HG03460 (cell line): ENCODE results near the gene YARS1.

Experiments used
- ATAC-seq: cut with Tn5 transposase; IDR thresholded peaks from one replicate; pipeline ENCODE4 v1.9.1; 2021; ENCODE audit not compliant: unreplicated experiment

YARS1 gene

DNA sequence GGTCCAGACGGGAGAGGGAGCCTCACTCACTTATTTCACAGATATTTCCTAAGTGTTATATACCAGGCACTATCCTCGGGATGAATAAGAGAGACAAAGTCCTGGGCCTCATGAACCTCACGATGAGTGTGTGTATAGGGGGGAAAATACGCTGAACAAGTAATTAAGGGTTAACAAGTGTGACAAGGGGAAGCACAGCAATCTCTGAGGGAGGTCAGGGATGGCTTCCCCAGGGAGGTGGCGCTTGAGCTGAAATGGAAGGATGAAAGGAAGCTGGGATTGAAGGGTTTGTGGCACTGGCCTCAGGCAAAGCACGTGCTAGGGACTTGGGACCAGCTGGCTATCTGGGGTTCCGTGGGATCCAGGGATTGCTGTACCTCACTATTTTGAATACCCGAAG is 68.2 kb downstream of the YARS1 start:
- no peak for ATAC-seq

DNA sequence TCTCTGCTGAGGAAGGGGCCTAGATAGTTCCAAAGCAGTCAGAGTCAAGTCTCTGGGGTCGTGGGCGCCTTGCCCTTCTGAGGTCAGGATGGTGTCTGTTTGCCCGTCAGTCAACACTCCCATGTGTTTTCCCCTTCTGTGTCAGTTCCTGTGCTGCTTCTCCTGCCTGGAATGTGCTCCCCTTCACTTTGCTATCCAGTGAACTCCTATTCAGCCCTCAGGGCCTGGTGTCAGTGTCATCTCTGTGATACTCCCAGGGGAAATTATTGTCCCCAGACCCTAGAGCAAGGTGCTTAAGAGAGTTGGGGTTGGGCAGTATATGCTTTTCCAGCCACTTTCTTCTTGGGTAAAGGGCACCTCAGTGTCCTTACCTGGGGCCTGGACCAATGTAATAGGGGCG is 68.8 kb downstream of the YARS1 start:
- no peak for ATAC-seq

DNA sequence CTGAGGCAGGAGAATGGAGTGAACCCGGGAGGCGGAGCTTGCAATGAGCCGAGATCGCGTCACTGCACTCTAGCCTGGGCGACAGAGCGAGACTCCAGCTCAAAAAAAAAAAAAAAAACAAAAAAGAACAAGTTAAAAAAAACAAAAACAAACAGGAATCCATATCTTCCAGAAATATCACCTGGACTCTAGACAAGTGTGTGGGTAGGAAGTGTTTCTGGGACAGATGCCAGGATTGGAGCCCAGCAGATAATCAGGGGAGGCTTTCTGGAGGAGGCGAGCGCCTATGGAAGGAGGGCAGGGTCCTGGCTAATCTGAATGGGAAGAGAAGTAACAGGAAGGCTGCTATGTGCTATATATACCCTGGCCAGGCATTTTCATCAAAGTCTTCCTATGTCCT is 71.0 kb downstream of the YARS1 start:
- ATAC-seq = no peak

DNA sequence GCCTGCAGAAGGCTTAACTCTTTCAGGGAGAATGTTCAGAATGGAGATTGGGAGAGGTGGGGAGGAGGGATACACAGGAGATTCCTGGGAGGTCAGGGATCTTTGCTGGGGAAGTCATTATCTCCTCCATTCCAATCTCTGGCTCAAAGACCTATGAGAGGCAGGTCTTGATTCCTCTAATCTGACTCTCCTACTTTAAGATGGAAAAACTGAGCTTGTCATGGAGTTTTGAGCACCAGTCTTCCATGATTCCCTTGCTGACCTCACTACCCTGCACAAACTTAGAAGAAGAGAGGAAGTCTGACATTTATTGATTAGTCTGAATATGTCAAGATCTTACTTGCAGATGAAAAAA is 73.1 kb downstream of the YARS1 start:
- ATAC-seq = no peak

DNA sequence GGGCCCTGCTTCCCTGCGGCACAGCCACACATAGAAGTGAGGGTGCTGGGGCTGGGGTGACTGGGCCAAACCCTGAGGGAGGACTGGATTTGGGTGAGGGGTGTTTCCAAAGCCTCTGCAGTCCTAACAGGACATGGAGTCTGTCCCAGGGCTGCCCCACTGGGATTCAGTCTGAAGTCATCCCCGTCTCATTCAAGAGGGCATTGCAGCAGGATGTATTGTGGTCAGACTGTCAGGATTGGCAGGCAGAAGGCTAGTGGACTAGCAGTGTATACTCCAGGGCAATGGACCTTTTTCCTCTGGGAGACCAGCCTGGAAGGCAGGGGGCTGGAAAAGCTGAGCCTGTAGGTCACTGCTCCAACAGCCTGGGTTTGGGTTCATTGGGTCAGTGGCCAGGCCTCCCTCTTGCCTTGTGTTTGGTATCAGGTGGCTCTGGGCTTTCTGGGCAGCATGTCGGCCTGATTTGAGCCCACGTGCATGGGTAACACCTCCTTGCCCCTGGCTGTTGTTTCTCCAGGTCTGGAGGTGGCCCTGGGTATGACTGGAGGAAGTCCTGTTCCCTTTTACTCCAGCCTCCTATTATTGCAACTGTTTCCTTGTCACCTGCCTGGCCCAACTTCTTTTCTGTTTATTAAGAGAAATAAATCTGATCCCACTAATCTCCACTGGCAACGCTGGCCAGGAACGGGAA is 73.6 kb downstream of the YARS1 start:
- no peak for ATAC-seq

DNA sequence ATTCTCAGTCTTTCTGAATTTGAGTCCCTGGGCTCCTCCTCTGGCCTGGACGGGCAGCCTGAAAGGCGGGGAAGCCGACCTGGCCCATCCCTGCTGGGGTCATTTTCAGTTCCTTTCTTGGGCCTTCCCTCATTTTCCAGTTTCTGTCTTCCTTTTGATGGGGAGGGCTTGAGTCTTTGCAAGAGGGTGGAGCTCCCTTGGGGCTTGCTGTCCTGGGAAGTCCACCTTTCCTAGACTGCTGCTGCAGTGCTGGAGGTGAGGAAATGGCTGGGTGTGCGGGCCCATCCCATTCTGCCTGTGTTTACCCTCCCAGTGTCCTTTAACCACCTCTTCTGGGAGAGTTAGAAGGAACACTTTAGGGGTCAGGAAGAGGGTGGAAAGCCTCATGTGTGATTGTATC is 74.2 kb downstream of the YARS1 start:
- ATAC-seq = no peak

DNA sequence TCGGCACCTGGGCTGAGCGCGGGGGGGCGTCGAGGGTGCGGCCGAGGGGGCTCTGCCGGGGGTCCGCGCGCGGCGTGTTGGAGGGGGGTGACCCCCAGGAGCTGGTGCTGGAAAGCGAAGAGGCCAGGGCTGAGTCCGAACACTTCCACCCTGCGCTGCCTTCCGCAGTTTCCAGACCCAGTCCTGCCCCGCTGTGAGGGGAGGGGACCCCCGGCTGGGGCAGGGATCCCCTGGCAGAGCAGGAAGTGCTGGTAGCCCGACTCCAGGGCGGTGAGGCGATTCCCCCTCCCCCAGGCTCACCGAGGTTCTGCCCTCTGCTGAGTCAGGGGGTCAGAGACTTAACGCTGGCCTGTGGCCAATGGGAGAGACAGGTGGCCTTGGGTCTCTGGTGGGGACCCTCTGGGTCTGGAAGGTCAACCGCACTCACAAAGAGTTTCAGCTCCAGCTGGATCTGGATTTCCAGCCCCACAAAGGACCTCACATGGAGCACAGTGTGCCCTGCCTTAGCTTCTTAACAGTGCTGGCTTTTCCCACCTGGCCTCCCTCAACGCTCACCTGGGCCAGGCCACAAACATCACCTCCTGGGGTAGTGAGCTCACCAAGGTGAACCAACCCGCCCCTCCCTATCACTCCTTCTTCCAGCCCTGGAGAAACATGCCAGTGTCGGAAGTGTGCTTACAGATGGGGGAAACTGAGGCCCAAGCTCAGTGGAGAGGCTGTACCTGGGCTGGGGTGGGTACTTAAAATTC is 74.8 kb downstream of the YARS1 start:
- ATAC-seq = no peak

DNA sequence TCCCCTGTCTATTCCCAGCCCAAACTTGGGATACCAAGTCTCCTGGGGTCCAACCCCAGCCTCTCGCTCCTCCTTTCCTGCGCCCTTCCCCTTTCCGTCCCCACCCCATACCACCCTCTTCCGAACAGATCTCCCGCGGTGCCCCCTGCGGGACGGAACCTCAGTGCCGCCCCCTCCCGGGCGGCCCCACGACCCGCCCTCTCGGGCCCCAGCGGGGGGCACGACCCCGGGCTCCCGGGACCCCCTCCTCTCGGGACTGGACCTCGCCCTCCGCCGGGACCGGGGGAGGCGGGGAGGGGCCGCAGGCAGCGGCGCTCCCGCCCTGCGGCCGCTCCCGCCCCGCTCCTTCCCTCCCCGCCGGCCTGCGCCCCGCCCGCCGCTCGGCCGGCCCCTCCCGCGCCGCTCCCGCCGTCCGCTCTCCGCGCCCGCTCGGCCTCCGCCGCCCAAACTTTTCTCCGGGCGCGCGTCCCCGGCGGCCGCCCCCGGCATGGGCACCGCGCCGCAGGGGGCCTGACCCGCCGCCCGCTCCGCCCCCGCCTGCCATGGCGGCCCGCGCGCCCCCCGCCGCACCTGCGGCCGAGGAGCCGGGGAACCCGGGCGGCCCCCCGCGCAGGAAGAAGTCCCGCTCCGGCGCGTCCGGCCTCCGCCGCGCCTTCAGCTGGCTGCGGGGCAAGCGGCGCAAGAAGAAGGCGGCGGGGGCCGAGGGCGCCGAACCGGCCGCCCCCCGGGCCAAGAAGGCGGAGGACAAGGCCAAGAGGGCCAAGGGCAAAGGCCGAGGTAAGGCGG is 75.6 kb downstream of the YARS1 start:
- ATAC-seq = no peak

DNA sequence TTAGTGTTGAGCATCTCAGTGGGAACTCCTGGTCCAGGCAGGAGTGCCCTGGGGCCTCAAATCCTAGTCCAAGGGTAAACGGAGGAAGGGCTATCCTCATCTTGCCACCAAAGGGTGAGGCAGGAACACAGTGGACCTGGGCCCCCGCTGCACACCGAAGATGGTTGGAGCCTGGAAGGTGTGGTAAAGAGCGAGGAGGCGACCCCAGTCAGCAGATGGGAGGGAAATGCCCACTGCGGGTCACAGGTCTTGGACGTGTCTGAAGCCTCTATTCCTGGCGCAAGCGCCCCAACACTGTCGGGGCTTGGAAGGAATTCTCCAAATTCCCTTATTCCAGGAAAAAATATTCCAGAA is 76.1 kb downstream of the YARS1 start:
- no peak for ATAC-seq

DNA sequence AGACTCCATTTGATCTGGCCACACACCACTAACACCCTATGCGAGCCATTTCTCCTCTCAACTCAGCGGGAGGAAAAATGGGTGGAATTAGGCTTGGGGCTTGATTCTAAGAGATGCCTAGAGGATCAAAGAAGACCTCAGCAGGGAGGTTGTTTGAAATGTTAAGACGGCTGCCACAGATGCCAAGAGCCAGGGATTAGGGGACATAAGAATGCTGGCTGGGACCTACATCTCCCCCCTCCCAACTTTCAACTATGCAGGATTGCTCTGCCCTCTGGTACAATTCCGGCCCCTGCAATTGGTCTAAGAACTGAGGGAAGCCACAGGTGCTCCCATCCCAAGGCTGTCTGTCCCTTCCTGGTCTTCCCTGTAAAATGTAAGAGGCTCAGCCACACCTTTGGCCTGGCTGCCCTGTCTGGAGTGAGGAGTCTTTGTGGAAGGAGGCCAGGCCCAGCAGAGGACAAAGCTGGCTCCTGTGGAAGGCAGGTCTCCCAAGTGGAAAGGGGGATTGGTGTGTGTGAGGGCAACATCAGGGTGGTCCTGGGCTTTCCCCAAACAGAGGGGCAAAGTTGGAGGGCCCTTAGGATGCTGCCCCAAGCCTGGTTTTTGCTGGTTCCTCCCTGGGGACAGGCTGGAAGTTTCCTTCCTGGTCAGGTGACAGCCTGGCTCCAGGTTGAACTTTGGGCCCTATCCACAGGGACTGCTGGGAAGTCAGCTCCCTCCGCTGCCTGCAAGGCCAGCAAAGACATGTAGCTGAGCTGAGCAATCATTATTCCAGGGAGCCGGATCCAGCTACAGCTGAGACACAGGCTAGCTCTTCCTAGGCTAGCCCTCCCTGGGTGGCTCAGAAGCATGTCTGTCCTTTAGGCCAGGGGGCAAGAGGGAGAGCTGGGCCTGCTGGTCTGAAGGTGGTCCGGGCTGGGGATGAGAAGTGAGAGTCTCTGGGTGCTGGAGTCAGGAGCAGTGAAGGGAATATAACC is 80.1 kb downstream of the YARS1 start:
- ATAC-seq = no peak

DNA sequence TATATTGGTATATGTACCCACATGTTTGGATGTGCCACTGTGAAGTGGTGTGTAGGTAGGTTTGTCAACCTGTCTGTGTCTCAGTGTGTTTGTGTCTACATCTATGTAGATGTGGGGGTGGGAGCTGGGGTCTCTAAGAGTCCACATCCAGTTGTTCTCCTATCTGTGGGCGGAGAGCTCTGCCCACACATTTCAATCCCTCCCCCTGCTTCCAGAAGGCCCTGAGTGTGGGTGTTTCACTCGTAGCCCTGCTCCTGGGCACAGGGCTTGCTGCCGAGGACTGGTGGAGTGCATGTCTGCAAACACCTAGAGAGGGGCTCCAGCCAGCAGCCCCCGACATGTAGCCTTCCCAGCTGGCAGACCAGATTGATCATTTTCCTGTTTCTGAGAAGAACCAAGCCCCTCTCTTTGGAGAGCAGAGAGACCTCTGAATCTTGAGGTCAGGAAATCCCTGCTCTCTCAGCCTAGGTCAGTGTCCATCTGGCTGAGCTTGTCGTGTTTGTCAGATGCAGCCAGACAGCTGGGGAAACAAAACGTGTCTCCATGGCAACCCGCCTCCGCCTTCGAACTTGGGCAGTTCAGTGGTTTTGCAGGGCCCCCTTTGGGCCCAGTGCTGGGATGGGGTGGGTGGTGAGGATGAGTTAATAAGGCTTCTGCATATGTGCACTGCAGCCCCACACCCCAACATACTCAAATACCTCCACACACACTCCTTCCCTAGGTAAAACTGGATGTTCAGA is 83.4 kb downstream of the YARS1 start:
- no peak for ATAC-seq

DNA sequence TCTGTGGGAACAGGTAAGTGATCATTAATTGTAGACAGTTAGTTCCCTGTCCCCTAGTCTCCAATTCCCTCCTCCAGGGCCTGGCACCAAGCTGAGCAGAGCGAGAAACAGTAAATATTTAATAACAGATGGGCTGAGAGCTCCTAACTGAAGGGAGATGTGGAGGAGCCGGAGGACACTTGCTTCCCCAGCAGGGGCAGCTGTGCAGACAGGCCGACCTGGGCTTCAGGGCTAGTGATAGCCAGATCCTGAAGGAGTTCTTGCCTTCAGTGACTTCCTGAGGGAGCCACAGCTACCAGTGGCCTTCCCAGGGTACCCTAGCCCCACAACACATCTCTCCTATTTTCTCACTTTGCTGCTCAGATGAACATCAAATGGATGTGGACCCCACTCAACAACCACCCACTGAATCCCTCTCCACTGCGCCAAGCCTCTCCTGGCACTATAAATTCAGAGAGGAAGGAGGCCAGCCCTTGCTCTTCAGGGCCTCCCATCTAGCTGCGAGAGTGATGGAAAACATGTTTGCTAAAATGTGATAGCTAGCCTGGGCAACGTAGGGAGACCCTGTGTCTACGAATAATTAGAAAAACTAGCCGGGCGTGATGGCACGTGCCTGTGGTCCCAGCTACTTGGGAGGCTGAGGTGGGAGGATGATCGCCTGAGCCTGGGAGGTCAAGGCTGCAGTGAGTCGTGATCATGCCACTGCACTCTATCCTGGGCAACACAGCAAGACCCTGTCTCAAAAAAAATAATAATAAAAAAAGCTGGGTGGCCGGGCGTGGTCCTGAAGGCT is 87.7 kb downstream of the YARS1 start:
- ATAC-seq = no peak

DNA sequence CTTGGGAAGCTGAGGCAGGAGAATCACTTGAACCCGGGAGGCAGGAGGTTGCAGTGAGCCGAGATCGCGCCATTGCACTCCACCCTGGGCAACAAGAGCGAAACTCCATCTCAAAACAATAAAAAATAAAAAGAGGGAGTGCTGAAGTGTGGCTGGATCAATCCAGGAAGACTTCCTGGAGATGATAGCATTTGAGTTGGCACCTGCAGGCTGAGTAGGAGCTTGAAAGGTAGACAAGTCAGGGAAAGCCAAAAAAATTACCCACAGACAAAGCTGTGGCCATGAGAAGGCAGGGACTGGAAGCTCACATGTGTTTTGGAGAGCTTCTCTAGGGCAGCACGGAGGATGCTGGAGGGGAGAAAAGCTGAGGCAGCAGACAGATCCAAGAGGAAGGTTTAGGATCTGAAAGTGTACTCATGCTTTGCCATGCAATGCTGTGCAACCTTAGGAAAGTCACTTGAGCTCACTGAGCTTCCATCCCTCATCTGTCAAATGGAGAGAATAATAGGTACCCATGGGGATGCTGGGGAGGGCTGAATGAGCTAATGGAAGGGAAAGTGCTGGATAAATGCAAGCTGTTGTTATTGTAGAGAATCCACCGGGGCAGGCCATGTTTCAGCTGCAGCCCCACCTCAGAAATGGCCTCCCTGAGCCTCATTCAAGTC is 88.6 kb downstream of the YARS1 start:
- ATAC-seq = no peak

DNA sequence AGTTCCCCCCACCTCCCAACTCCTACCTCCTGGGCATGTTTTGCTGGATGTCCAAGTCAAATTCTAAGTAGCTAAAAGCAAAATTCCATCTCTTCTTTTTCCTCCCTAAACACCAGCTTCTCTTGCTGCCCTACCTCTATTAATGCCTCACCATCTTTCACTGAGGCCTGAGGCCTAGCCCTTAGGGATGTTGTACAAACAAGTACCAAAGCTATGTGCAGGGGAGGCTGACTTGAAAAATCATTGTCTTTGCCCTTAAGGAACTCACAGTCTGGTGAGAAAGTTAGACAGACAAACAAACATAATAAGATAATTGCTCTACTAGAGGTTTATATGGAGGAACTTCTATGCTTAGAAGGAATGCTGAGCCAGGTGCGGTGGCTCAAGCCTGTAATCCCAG is 89.3 kb downstream of the YARS1 start:
- ATAC-seq = no peak

DNA sequence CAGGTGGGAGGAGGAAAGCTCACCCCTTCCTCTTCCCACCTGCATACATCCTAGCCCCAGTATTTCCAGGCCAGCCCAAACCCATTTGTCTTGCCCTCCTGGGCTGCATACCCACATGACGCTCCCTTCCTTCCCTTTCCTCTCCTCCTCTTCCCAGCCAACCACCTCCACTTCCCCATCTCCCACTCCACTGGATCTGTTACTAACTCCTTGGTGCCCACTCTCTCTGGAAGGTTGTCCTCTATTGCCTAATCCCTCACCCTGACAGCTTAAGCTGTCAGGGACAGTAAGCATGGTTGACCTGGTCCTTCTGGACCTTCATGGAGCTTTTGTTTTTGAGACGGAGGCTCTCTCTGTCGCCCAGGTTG is 91.6 kb downstream of the YARS1 start:
- ATAC-seq = no peak
